Smooth muscle cell (in vitro differentiated cells): ENCODE measurements around the gene LSM11. TPM values are rescaled to one million over a fixed set of nuclear protein-coding genes. Genes with fewer than 3 reads are reported as not detected.
A peak's percentile ranks its signal among the peaks of the same experiment; 100 is the strongest.

Source experiments
- DNase-seq: peaks from one replicate; lab custom pipeline; 2025; ENCODE audit not compliant: unreplicated experiment; lab: John Stamatoyannopoulos, UW
- H2AFZ ChIP-seq: fragments of 200-600 bp; sonication (generic); 2 replicates; pipeline ENCODE4 v1.6.0; 2016; ENCODE audit warnings: antibody characterized with exemption, low read depth, mild to moderate bottlenecking
- H3F3A ChIP-seq: fragments of 200-600 bp; sonication (generic); 2 replicates; pipeline ENCODE4 v1.6.0; 2017; ENCODE audit warnings: antibody characterized with exemption, low read depth
- H3K27ac ChIP-seq: fragments of 200-600 bp; sonication (generic); 2 replicates; pipeline ENCODE4 v1.5.1; 2016; ENCODE audit warnings: low read depth, mild to moderate bottlenecking
- H3K27me3 ChIP-seq: fragments of 200-600 bp; sonication (generic); 2 replicates; pipeline ENCODE4 v1.6.1; 2016; ENCODE audit warnings: low read depth, mild to moderate bottlenecking
- H3K36me3 ChIP-seq: fragments of 200-600 bp; sonication (generic); 2 replicates; pipeline ENCODE4 v1.5.1; 2016; ENCODE audit warnings: low read depth
- H3K4me1 ChIP-seq: fragments of 200-600 bp; sonication (generic); 2 replicates; pipeline ENCODE4 v1.5.1; 2016; ENCODE audit warnings: low read depth
- H3K4me2 ChIP-seq: fragments of 200-600 bp; sonication (generic); 2 replicates; pipeline ENCODE4 v1.6.0; 2016; ENCODE audit warnings: mild to moderate bottlenecking
- H3K4me3 ChIP-seq: fragments of 200-600 bp; sonication (generic); 2 replicates; pipeline ENCODE4 v1.5.1; 2016; ENCODE audit warnings: mild to moderate bottlenecking
- H3K79me2 ChIP-seq: fragments of 200-600 bp; sonication (generic); 2 replicates; pipeline ENCODE4 v1.6.0; 2016; ENCODE audit warnings: low read depth, mild to moderate bottlenecking
- H3K9ac ChIP-seq: fragments of 200-600 bp; sonication (generic); 2 replicates; pipeline ENCODE4 v1.6.0; 2016; ENCODE audit warnings: low read depth
- H3K9me3 ChIP-seq: fragments of 200-600 bp; sonication (generic); replicated peaks from 2 replicates; pipeline ENCODE4 v1.5.1; 2016; ENCODE audit warnings: low read depth
- H4K20me1 ChIP-seq: fragments of 200-600 bp; sonication (generic); 2 replicates; pipeline ENCODE4 v1.6.0; 2016; ENCODE audit warnings: low read depth
- CTCF ChIP-seq: fragments of 200-600 bp; sonication (generic); IDR thresholded peaks from 2 replicates; pipeline ENCODE4 v1.5.1; 2017; ENCODE audit warnings: borderline replicate concordance, mild to moderate bottlenecking, antibody characterized with exemption; ENCODE audit not compliant: insufficient read depth, poor library complexity, severe bottlenecking
- WGBS: methylation state at CpG from one replicate; pipeline ENCODE4 v1.1.7; 2016; ENCODE audit warnings: low lambda C conversion rate; 5-methylcytosine and 5-hydroxymethylcytosine counted together
- polyA plus RNA-seq: library from polyadenylated mRNA; unstranded; fragments of >200 nt; fragmentation: Nextera tagmentation; extraction: Ambion mirVana; gene quantifications from 2 replicates; pipeline ENCODE4 v1.2.1, GENCODE V29; 2016
- total RNA-seq: library from RNA; depleted of rRNA; stranded (reverse); fragments of >200 nt; gene quantifications from 2 replicates; pipeline ENCODE4 v1.2.3, GENCODE V29; 2014

Gene LSM11
- total and polyA plus RNA-seq, 2 experiments from 2014 or later = 2.2 to 7.5 TPM

GRCh38 chr5:157750320-157750719, 6.8 kb downstream of the LSM11 start:
- peak overlapping the region; percentile 3 for H3K4me2 ChIP-seq
- peaks cover 3% of the 10 kb centered on the region for H3K4me1 ChIP-seq
- H2AFZ ChIP-seq = no peak overlapping the region
- no peaks in the 10 kb centered on the region for H3K27me3 ChIP-seq
- peaks cover 3% of the 10 kb centered on the region for H3K36me3 ChIP-seq
- H3K27ac ChIP-seq = no peak overlapping the region
- H3K9me3 ChIP-seq = no peaks in the 10 kb centered on the region
- no peak for DNase-seq
- 100% methylated on average over 1 of the region's 1 CpG for WGBS
- H3K9ac ChIP-seq = no peak overlapping the region
- no peaks in the 10 kb centered on the region for H3F3A ChIP-seq
- peaks cover 5% of the 10 kb centered on the region for H3K79me2 ChIP-seq
- no peaks in the 10 kb centered on the region for H4K20me1 ChIP-seq
- TF ChIP-seq CTCF = no peak
- H3K4me3 ChIP-seq = no peak overlapping the region

- Histone ChIP-seq H3K9me3 (no peaks in the 10 kb centered on the region), H3K4me1 (no peaks in the 10 kb centered on the region), H3F3A (no peaks in the 10 kb centered on the region), H3K27me3 (no peaks in the 10 kb centered on the region), H3K9ac (no peak overlapping the region), H3K4me3 (no peak overlapping the region), H3K4me2 (no peak overlapping the region), H3K79me2 (no peaks in the 10 kb centered on the region), H2AFZ (no peak overlapping the region), H3K36me3 (peaks cover 3% of the 10 kb centered on the region), H3K27ac (no peak overlapping the region), H4K20me1 (no peaks in the 10 kb centered on the region)
- no peak for DNase-seq
- 93% methylated on average over 3 of the region's 3 CpGs for WGBS
- TF ChIP-seq CTCF = no peak
Measured at GRCh38 chr5:157756122-157756521, 12.6 kb downstream of the LSM11 start.

- Histone ChIP-seq H3K79me2 (no peaks in the 10 kb centered on the region), H3K4me1 (peaks cover 5% of the 10 kb centered on the region), H4K20me1 (no peaks in the 10 kb centered on the region), H3F3A (no peaks in the 10 kb centered on the region), H3K36me3 (peaks cover 3% of the 10 kb centered on the region), H3K4me3 (no peak overlapping the region), H3K9me3 (no peaks in the 10 kb centered on the region), H2AFZ (no peak overlapping the region), H3K9ac (no peak overlapping the region), H3K27ac (no peak overlapping the region), H3K27me3 (no peaks in the 10 kb centered on the region), H3K4me2 (no peak overlapping the region)
- no peak for TF ChIP-seq CTCF
- 95% methylated on average over 1 of the region's 1 CpG for WGBS
- no peak for DNase-seq
Measured at GRCh38 chr5:157758706-157759105, 15.2 kb downstream of the LSM11 start.
